HL-60/S4 treated with phorbol 12-myristate 13-acetate at 8.2 ng/mL for 4 days and 3 days (cell line): ENCODE measurements around the gene NUP93.

Source experiments
- in situ Hi-C: fragments of 300-500 bp; cut with MboI; formaldehyde crosslinking; loops from 2 replicates; pipeline ENCODE4 v1.15.0; 2022; ENCODE audit warnings: low sequenced_read_pairs

The NUP93 gene

GRCh38 chr16:56729735-56730662 lies at the start of gene NUP93:
Gene NUP93 (plus strand): TSS chr16:56730129. CDS start chr16:56748248, 18,119 bp downstream.
- in situ Hi-C loops: no loop called here

- in situ Hi-C loops: no loop called here
Measured at GRCh38 chr16:56681939-56682702, 47.8 kb upstream of the NUP93 start, which contains the start of gene MT1X. Gene MT1X (plus strand): TSS chr16:56682470. CDS start chr16:56682541, 71 bp downstream.

DNA sequence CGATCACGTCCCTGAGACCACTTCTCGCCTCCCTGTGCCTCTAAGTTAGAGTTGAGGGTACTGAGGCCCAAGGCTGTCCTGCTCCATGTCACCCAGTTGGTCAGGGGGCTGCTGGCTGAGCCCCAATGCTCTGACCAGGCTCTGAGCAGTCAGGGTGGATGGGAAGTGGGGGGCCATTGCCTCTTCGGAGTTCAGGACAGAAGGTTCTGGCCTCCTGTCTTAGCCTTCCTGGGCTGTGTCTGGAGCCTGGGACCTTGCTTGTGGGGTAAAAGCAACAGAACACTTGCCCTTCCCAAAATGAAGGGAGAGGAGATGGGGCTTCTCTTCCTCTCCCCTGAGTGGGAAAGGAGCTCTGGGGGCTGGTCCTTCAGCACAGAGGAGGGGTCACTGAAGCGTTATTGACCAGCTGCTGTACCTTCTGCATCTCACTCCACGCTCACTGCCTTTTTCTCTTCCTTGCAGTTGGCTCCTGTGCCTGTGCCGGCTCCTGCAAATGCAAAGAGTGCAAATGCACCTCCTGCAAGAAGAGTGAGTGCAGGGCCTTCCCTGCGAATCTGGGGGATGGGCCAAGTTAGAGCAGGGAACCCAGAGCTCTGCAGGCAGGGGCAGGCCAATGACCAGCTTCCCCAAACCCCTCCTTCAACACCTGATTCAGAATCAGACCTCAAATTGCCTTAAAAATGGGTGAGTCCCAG lies 47.1 kb upstream of the NUP93 start:
- in situ Hi-C loops: no loop called here

- in situ Hi-C loops: no loop called here
Measured at GRCh38 chr16:56683424-56684172, 46.3 kb upstream of the NUP93 start.

DNA sequence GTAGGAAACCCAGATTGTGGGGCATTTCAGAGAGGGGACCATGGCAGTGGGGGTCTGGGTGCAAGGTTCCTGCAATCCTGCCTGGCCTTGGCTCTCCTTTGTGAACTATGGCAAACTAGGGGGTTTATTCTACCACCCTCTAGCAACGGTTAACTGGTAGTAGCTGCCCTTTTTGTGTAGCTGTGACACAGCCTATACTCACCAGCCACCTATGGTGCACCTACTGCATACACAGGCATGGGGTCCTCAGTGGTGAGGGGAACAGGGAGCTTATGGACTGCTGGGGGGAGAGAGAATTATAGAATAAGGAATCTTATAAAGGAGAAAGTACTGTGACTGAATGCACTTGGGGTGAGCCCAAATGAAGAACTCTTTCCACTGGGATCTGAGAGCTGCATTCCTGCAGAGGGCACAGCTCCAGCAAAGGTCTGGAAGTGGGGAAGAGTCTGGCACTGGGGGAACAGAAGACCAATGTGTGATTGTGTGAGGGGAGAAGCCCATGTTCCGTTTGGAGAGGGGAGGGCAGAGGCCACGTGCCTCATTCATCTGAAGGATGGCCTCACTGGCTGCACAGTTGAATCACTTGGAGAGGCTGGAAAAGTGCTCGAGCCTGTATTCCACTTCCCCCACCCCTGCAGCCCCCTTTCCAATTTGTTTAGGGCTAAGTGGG lies 45.5 kb upstream of the NUP93 start:
- in situ Hi-C loops: no loop called here

DNA sequence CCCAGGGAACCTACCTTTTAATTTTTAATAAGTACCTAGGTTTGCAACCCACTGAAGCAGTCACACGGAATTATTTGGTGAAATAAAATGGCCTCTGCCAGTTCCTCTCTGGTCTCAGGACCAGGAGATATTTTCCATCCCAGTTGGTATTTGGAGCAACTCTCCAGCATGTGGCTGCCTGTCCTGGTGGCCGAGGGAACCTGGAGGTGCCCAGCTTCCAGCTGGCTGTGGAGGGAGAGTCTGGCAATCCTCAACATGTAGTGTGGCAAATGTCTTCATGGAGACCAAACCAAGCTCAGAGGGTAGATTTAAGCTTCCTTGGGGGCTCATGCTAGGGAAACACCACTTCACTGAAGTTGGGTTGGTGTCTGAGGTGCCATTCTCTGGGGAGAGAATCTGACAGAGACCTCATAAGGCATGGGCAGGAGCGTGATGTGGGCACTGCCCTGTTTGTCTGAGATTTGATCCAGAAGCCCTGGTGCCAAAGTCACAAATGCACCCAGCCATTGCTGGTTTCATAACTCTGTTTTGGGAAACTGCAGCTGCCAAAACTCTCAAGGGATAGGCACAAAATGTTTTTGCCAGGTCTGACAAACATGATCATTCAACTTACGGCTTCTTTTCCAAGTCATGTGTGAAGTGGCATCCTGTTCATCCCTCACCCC lies 44.9 kb upstream of the NUP93 start:
- in situ Hi-C loops: no loop called here

- in situ Hi-C loops: no loop called here
Measured at GRCh38 chr16:56686758-56687157, 43.2 kb upstream of the NUP93 start.

DNA sequence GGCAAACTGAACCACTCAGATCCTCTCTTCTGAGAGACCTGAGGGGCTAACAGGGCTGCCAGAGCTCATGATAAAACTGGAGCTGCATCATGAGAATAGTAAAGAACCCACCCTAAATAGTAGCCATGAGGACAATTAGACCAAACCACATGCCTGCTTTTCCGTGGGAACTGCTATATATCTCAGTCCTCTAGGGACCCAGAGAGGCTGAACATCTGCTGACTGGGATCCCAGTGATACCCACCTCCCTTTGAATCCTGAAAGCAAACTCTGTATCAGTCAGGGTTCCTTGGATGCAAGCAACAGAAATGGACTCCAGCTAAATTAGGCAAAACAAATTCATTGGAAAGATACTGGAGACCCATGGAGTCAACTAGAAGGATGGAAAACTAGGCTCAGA lies 41.2 kb upstream of the NUP93 start:
- in situ Hi-C loops: no loop called here

- in situ Hi-C loops: no loop called here
Measured at GRCh38 chr16:56689171-56689570, 40.8 kb upstream of the NUP93 start.

GRCh38 chr16:56690420-56691122 lies 39.4 kb upstream of the NUP93 start:
- in situ Hi-C loops: no loop called here

DNA sequence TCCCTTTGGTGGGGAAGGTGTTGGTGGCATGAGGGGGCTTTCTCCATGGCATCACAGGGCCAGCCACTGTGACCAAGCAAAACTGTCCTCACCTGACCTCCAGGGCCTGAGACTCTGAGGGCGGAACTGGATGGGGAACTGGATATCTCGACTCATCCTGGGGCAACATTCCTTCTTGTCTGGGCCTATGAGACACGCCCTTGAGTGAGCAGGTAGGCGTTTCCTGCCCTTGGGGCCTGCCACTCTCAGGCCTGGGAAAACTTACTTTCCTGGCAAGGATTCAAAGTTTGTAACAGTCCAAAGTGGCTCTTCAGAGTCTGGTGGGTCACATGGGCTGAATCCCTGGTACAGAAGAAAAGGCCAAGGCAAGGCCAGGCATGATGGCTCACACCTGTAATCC lies 38.0 kb upstream of the NUP93 start:
- in situ Hi-C loops: no loop called here

GRCh38 chr16:56695246-56695645 lies 34.7 kb upstream of the NUP93 start:
- in situ Hi-C loops: no loop called here

DNA sequence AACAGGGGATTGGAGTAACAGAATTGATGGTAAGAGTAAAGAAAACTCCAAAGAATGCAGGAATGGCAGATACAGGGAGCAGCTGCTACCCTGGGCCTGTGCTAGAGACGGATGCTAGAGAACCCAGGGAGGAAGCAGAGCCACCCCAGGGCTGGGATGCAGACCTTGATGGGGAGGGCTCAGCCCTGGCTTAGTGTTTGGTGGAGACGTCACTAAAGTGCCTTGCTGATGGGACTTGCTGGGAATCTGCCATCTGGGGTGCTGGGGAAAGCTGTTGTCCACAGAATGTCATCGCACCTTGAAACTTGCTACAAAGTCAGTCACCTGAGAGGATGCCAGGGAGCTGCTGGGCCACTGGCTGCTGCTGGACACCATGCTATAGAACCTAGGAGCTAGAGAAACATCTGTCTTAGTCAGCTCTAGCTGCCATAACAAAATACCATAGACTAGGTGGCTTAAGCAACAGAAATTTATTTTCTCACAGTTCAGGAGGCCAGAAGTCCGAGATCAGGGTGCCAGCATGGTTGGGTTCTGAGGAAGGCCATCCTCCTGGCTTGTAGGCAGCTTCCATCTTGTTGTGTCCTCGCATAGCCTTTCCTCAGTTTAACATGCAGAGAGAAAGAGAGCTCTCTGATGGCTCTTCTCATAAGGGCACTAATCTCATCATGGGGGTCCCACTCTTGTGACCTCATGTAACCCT lies 32.3 kb upstream of the NUP93 start:
- in situ Hi-C loops: no loop called here

- in situ Hi-C loops: loop anchor here (10.0 kb wide), 1 partner anchor 125 kb away; no protein-coding TSS in a partner anchor
Measured at GRCh38 chr16:56700195-56700594, 29.7 kb upstream of the NUP93 start.

DNA sequence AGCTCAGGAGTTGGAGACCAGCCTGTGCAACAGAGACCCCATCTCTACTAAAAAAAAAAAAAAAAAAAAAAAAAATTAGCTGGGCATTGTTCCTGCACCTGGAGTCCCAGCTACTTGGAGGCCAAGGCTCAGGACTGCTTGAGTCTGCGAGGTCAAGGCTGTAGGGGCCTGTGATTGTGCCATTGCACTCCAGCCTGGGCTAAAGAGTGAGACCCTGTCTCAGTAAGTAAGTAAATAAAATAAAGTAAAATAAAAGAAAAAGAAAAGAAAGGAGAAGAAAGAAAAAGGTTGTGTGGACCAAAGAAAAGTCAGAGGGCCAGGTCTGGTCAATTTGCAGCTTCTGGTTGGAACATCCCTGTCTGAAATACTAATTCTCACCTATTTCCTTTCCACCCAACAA lies 29.3 kb upstream of the NUP93 start:
- in situ Hi-C loops: loop anchor here (10.0 kb wide), 1 partner anchor 126 kb away; no protein-coding TSS in a partner anchor

DNA sequence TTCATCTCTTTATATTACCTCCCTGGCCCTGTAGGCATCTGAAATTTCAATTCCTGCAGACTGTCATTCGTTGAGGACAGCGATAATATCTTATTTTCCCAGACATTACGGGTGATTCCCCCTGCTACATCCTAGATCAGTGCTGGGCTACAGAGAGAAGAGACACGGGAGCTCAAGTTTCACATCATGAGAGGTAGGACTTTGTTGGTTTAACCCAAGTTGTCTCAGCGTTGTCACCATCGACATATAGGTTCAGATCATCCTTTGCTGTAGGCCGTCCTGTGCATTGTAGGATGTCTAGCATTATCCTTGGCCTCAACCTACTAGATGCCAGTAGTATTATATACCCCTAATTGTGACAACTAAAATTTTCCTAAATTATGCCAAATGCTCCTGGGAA lies 28.4 kb upstream of the NUP93 start:
- in situ Hi-C loops: loop anchor here (10.0 kb wide), 1 partner anchor 127 kb away; no protein-coding TSS in a partner anchor

GRCh38 chr16:56702836-56703235 lies 27.1 kb upstream of the NUP93 start:
- in situ Hi-C loops: loop anchor here (10.0 kb wide), 1 partner anchor 128 kb away; no protein-coding TSS in a partner anchor
